IPS-20b (cell line): ENCODE results near the gene RAB30.
A peak's percentile ranks its signal among the peaks of the same experiment; 100 is the strongest.

Experiments used
- H3K27ac ChIP-seq: one replicate; pipeline ENCODE4 v1.5.1; 2013; ENCODE audit warnings: low read length
- H3K27me3 ChIP-seq: 2 replicates; pipeline ENCODE4 v1.6.1; 2013; ENCODE audit warnings: mild to moderate bottlenecking, low read length, inconsistent platforms; ENCODE audit not compliant: insufficient read depth
- H3K36me3 ChIP-seq: 2 replicates; pipeline ENCODE4 v1.6.1; 2013; ENCODE audit warnings: low read depth, mild to moderate bottlenecking, inconsistent platforms, low read length, moderate library complexity; ENCODE audit not compliant: insufficient read depth
- H3K4me1 ChIP-seq: 2 replicates; pipeline ENCODE4 v1.6.1; 2013; ENCODE audit warnings: mild to moderate bottlenecking, control low read depth, inconsistent platforms, low read length, moderate library complexity; ENCODE audit not compliant: insufficient read depth
- H3K4me3 ChIP-seq: 2 replicates; pipeline ENCODE4 v1.5.1; 2013; ENCODE audit warnings: mild to moderate bottlenecking, low read length, inconsistent platforms
- H3K9ac ChIP-seq: 2 replicates; pipeline ENCODE4 v1.6.1; 2013; ENCODE audit warnings: low read depth, mild to moderate bottlenecking, inconsistent platforms, low read length, moderate library complexity
- H3K9me3 ChIP-seq: 2 replicates; pipeline ENCODE4 v1.6.1; 2013; ENCODE audit warnings: mild to moderate bottlenecking, low read depth, low read length, inconsistent platforms; ENCODE audit not compliant: insufficient read depth

Gene RAB30

DNA sequence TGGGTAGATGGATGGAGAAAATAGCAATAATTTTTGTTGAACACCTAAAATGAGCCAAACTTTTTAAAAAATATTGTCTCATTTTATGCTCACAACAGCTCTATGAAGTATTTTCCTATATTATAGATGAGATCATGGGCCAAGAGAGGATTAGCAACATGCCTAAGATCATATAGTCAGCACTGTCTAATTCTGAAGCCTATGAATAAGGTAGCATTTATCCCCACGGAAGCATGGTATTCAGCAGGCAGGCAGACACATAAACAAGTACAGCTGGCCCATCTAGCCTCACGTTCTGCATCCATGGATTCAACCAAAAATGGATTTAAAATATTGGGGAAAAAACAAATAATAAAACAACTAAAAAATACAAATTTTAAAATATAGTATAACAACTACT is 21.9 kb upstream of the RAB30 start:
- Histone ChIP-seq H3K4me1 (no peaks in the 10 kb centered on the region), H3K27ac (no peak overlapping the region), H3K9ac (no peak overlapping the region), H3K36me3 (no peaks in the 10 kb centered on the region), H3K27me3 (no peaks in the 10 kb centered on the region), H3K4me3 (no peak overlapping the region), H3K9me3 (no peaks in the 10 kb centered on the region)

DNA sequence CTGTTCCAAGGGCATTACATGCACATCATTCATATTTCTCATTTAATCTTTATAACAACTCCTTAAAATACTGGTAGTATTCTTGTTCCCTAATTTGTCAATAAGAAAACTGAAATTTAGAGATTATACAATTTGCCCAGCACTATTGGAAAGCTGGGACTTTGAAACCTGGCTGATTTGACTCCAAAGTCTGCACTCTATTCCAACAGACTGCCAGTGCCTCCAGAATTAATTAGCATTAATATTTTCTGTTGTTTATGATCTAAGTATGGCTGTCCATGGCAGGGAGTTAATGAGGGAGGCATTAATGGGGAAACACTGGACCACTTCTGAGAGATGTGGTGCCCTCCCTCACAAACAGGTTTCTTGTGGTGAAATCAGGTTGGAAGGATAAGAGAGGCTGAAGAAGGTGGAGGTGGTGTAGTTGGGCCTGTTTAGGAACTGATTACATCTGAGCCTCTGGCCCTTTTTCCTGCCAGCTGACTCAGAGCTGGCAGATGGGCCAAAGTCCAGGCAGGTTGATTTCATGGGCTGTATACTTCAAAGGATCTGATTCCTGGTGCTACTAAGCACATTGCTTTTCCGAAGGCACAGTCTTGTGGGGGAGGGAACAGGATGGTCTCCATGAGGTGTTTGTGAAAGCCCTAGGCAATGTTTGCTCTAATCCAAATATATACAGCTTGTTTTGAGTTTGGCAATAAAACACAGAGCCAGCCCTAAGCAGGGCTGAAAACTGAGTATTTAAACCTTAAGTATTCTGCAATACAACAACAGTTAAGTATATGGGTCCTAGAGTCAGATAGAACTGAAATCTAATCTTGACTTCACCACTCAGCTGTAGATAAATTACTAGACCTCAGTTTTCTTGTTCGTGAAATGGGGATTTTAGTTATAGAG is 21.0 kb upstream of the RAB30 start:
- Histone ChIP-seq H3K27me3 (no peaks in the 10 kb centered on the region), H3K9ac (no peak overlapping the region), H3K27ac (no peak overlapping the region), H3K9me3 (no peaks in the 10 kb centered on the region), H3K4me1 (no peaks in the 10 kb centered on the region), H3K4me3 (no peak overlapping the region), H3K36me3 (no peaks in the 10 kb centered on the region)

DNA sequence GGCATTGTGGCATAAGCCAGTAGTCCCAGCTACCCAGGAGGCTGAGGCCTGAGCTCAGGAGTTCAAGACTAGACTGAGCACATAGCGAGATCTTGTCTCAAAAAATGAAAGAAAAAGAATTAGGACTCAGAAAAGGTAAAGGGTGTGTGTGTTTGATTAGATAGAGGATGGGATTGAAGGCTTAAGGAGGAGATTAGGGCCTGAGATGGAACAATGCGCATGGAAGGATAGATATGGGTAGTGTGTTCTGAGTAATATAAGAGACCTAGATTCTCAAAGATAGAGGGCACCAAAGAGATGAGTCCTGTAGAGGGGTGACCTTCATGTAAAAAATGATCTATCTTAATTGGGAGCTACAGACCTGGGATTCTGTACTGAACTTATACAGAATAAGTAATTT is 17.3 kb upstream of the RAB30 start:
- H3K27me3 ChIP-seq, result no peaks in the 10 kb centered on the region
- H3K9ac ChIP-seq, result no peak overlapping the region
- no peaks in the 10 kb centered on the region for H3K4me1 ChIP-seq
- H3K4me3 ChIP-seq, result no peak overlapping the region
- H3K9me3 ChIP-seq, result no peaks in the 10 kb centered on the region
- H3K36me3 ChIP-seq, result no peaks in the 10 kb centered on the region
- H3K27ac ChIP-seq, result no peak overlapping the region

DNA sequence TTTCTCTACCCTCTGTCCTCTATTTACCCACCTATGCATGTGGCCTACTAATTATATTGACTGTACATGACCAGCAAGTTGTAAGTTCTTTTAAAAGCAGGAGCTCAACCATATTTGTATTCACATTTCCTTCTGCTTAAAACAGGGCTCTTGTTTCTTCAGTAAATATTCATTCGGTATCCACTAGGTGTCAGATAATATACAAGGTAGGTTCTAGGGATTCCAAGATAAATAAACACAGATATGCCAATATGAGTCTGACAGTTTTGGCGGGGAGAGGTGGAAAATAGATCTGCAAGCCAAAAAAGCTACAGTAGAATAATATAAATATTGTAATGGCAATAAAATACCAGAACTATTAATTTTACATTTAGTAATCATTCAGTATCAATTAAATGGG is 15.3 kb upstream of the RAB30 start:
- no peak overlapping the region for H3K4me3 ChIP-seq
- no peaks in the 10 kb centered on the region for H3K27me3 ChIP-seq
- H3K4me1 ChIP-seq, result no peaks in the 10 kb centered on the region
- no peak overlapping the region for H3K9ac ChIP-seq
- no peaks in the 10 kb centered on the region for H3K36me3 ChIP-seq
- no peak overlapping the region for H3K27ac ChIP-seq
- no peaks in the 10 kb centered on the region for H3K9me3 ChIP-seq

DNA sequence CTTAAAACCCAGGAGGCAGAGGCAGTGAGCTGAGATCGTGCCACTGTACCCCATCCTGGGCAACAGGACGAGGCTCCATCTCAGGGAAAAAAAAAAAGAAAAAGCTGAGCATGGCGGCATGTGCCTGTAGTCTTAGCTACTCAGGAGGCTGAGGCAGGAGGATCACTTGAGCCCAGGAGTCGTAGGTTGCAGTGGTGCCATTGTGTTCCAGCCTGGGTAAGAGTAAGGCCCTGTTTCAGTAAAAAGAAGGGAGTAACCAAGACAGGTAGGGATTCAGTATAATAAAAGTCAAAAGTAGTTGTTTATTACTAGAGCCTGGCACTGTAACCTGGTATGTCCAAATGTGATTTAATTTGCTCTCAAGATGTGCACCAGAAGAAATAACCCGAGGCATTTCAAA is 8.1 kb upstream of the RAB30 start:
- H3K9ac ChIP-seq, result no peak overlapping the region
- no peaks in the 10 kb centered on the region for H3K9me3 ChIP-seq
- H3K27me3 ChIP-seq, result no peaks in the 10 kb centered on the region
- H3K27ac ChIP-seq, result no peak overlapping the region
- H3K36me3 ChIP-seq, result peaks cover 26% of the 10 kb centered on the region
- no peaks in the 10 kb centered on the region for H3K4me1 ChIP-seq
- H3K4me3 ChIP-seq, result no peak overlapping the region

DNA sequence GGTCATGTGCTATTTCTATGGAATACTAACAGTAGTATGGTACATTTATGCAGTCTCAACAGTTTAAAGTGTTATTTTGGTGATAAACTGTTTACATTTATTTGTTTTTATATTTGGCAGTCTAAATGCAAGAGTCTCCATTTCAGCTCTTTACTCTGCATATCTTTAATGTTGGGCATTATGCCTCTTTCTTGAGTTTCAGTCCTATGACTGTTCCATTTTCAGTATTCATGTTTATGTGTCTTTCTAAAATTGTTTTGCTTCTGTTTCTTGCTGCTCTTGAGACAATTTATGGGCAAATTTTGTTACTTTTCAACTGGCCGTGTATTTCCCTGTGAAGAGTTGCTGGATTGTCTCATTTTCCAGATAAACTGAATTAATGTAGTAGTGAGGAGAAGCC is 6.6 kb upstream of the RAB30 start:
- Histone ChIP-seq H3K4me1 (no peaks in the 10 kb centered on the region), H3K9me3 (no peaks in the 10 kb centered on the region), H3K9ac (no peak overlapping the region), H3K27ac (no peak overlapping the region), H3K36me3 (peaks cover 41% of the 10 kb centered on the region), H3K27me3 (no peaks in the 10 kb centered on the region), H3K4me3 (no peak overlapping the region)

DNA sequence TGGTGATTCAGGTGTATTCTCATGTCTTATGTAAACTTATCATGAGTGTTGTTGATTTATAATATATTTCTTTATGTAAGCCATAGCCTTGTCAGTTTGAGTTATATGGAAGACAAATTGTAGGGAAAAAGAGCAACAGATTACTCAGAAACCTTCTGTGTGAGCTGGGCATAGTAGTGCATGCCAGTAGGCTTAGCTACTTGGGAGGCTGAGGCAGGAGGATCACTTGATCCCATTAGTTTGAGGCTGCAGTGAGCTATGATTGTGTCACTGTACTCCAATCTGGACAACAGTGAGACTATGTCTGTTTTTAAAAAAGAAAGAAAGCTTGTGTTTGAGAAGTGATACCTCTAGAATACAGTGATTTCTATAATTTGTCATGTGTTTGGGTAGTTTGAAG is 2.2 kb upstream of the RAB30 start:
- no peak overlapping the region for H3K9ac ChIP-seq
- peaks cover 36% of the 10 kb centered on the region for H3K36me3 ChIP-seq
- no peak overlapping the region for H3K27ac ChIP-seq
- H3K27me3 ChIP-seq, result peaks cover 5% of the 10 kb centered on the region; the same call in 1 of the 2 replicates
- no peaks in the 10 kb centered on the region for H3K9me3 ChIP-seq
- H3K4me3 ChIP-seq, result peak overlapping the region; percentile 94; the same call in 1 of the 2 replicates
- H3K4me1 ChIP-seq, result peaks cover 17% of the 10 kb centered on the region

DNA sequence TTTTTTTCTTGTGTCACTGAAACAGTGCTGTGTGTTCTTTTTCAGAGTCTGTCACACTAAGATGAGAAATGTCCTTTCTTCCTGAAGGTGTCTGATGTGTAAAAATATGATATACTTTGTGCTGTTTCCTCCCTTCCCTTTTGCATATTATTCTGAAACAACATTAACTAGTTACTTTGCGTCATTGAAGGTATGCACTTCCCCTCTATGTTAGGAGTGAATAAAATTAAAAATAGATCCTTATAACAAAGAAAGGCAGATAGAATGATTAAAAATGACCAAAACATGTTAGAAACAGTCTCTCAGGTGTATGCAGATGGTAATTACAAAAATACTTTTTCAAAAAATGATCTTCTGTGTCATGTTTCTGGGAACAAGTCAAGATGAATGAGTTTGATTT is 1.6 kb upstream of the RAB30 start:
- Histone ChIP-seq H3K27me3 (peaks cover 5% of the 10 kb centered on the region; the same call in 1 of the 2 replicates), H3K9me3 (no peaks in the 10 kb centered on the region), H3K9ac (peak overlapping the region; percentile 97; the same call in 1 of the 2 replicates), H3K4me3 (peak overlapping the region; percentile 94), H3K4me1 (peaks cover 18% of the 10 kb centered on the region), H3K36me3 (peaks cover 34% of the 10 kb centered on the region), H3K27ac (no peak overlapping the region)

DNA sequence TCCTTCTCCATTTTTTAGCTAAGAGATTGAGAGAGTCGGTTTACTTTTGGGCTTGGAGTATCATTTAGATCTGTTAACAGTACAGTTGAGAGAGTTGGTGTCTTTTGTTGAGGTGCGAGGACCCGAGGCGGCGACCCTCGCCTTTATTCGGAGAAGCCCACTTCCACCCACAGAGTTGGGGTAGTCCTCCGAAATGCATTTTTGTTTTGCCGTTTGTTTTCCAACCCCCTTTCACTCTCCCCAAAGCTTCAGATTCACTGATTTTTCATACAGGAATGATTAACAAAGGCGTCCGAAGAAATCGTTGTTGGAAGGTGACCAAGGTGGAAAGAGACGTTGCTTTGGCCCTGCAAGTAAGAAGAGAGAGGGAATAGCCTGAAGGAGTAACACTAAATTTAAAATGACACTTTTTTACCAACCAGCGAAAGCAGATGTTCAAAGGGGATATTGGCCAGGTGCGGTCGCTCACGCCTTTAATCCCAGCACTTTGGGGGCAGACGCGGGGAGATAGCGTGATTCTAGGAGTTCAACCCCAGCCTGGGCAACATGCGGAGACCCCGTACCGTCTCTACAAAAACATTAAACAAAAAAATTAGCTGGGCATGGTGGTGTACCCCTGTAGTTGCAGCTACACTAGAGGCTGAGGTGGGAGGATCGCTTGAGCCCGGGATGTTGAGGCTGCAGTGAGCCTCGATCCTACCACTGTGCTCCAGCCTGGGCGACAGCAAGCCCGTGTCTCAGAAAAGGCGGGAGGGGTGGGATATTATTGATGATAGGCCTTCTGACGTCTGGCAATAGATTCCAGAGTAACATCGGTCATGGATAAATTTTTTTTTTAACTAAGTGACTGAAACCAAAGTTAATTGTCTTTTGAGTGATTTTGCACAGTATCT is 899 bp upstream of the RAB30 start:
- peaks cover 28% of the 10 kb centered on the region for H3K36me3 ChIP-seq
- H3K9me3 ChIP-seq, result no peaks in the 10 kb centered on the region
- peak overlapping the region; percentile 97 for H3K9ac ChIP-seq
- peak overlapping the region; percentile 94 for H3K4me3 ChIP-seq
- peak overlapping the region; percentile 93 for H3K27ac ChIP-seq
- H3K27me3 ChIP-seq, result peaks cover 5% of the 10 kb centered on the region; the same call in 1 of the 2 replicates
- H3K4me1 ChIP-seq, result peaks cover 18% of the 10 kb centered on the region

DNA sequence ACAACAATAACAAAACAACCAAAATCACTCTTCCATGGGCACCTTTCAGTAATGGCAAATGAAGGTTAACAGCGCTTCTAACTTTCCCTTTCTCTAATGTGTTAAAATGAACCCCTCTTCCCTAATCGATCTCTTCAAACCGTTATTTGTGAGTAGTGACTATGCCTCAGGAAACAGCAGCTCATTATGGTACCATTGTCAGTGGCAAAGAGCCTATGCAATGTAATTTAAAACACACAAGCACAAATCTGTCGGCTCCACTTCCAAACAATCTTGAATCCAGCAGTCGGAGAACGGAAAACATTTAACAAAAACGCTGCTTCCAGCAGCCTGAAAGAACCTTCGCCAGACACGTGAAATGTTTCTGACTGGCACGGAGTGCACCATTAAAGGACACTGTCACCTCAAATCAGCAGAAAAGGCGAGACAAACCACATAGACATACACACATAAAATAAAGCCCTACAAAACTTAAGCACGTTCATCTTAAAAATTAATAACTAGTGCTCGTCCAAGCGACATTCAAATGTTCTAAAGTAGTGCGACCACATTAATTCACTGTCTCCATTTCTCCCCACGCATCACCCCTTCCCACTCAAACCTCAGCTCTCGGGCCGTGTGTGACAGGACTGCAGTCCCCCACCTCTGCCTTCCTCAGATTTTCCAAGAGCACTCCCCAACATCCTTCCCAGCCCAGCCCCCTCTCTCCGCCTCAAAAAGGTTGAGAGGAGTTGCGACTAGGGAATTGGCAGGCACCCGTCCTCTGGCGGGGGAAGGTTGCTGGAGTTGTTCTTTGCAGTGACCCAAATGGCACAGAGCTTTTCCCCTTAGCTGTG is 748 bp downstream of the RAB30 start:
- peaks cover 18% of the 10 kb centered on the region for H3K4me1 ChIP-seq
- H3K9me3 ChIP-seq, result no peaks in the 10 kb centered on the region
- peak overlapping the region; percentile 9 for H3K27ac ChIP-seq
- peaks cover 23% of the 10 kb centered on the region for H3K36me3 ChIP-seq
- H3K27me3 ChIP-seq, result peaks cover 5% of the 10 kb centered on the region; the same call in 1 of the 2 replicates
- peak overlapping the region; percentile 97; the same call in 1 of the 2 replicates for H3K9ac ChIP-seq
- peak overlapping the region; percentile 94 for H3K4me3 ChIP-seq
